ENCODE data around the gene SEC24D.

Gene SEC24D

DNA sequence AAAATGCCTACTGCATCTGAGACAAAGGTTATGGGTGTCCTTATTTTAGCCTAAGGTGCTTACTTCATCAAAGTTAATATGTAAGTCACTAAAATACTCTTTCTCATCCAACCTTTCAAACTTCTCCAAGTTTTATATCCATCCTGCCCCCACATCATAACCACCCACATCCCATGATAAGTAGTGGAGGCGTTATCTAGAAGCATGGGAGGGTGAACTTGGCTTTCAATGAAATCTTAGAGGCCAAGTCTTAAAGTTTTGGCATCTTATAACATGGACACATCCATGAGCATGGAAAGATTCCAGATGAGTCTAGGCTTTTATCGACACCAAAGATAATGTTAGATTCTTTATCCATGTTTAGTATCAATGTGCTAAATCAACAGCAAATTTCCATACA lies 22.9 kb upstream of the SEC24D start:
- in situ Hi-C loops (cut with MboI; ENCODE audit: low sequenced_read_pairs, unreplicated experiment) = no loop called here
- no peak for TF ChIP-seq CTCF (IDR thresholded peaks at IDR 0.05; ENCODE audit: borderline replicate concordance, control extremely low read depth, extremely low read depth, insufficient read depth, missing control alignments)

DNA sequence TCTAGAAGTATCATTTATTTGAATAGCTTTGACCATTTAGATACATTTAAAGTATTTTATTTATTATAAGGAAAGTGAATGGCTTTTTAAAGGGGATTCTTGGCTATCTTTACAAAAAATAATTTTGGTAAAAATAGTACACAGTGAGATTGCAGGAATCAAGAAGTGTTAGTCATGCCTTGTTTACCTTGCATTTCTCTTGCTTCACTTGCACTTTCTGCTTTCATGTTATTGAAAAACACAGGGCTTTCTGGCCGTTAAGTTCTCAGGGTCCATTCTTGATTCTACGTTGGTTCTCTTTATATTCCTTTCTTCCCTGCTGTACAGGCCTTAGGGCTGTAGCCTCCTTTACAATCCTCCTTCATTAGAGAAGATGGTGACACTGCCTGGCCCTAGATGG lies 21.8 kb upstream of the SEC24D start:
- in situ Hi-C loops (cut with MboI; ENCODE audit: low sequenced_read_pairs, unreplicated experiment) = no loop called here
- no peak for TF ChIP-seq CTCF (IDR thresholded peaks at IDR 0.05; ENCODE audit: borderline replicate concordance, control extremely low read depth, extremely low read depth, insufficient read depth, missing control alignments)
- DNase-seq (ENCODE audit: low spot score) = no peak

More for the DNA sequence above, 22.9 kb upstream of the SEC24D start:
- DNase-seq (ENCODE audit: low spot score) = no peak

GRCh38 chr4:118850488-118851173 lies 14.7 kb upstream of the SEC24D start:
- DNase-seq (ENCODE audit: low spot score) = peak; percentile 44
- no peak for TF ChIP-seq CTCF (IDR thresholded peaks at IDR 0.05; ENCODE audit: borderline replicate concordance, control extremely low read depth, extremely low read depth, insufficient read depth, missing control alignments)
- in situ Hi-C loops (cut with MboI; ENCODE audit: low sequenced_read_pairs, unreplicated experiment) = no loop called here

- no peak for DNase-seq (ENCODE audit: low spot score)
- TF ChIP-seq CTCF (IDR thresholded peaks at IDR 0.05; ENCODE audit: borderline replicate concordance, control extremely low read depth, extremely low read depth, insufficient read depth, missing control alignments) = no peak
- in situ Hi-C loops (cut with MboI; ENCODE audit: low sequenced_read_pairs, unreplicated experiment) = no loop called here
Measured at GRCh38 chr4:118849867-118850487, 14.1 kb upstream of the SEC24D start.

DNA sequence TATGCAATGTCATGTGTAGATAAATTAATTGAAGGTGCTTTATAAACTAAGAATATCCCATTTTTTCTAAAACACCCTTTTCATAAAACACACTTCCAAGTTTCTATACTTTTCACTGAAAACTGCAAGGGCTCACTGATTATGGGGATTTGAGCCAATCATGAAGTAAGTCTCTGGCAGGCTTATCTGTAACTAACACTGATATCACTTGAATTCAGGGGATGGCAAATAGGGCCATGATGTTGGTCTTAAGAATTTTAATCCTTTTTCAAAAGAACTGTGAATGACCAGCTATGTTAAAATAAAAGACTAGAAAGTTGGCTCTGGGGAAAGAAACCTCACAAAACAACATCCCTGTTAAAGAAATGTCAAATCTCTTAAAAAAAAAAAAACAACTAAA lies 13.0 kb upstream of the SEC24D start:
- TF ChIP-seq CTCF (IDR thresholded peaks at IDR 0.05; ENCODE audit: borderline replicate concordance, control extremely low read depth, extremely low read depth, insufficient read depth, missing control alignments) = no peak
- in situ Hi-C loops (cut with MboI; ENCODE audit: low sequenced_read_pairs, unreplicated experiment) = no loop called here

GRCh38 chr4:118848242-118848641 lies 12.3 kb upstream of the SEC24D start:
- no peak for DNase-seq (ENCODE audit: low spot score)
- TF ChIP-seq CTCF (IDR thresholded peaks at IDR 0.05; ENCODE audit: borderline replicate concordance, control extremely low read depth, extremely low read depth, insufficient read depth, missing control alignments) = no peak
- in situ Hi-C loops (cut with MboI; ENCODE audit: low sequenced_read_pairs, unreplicated experiment) = no loop called here

More for the DNA sequence above, 13.0 kb upstream of the SEC24D start:
- no peak for DNase-seq (ENCODE audit: low spot score)

Measured in GM13976 (cell line).